ENCODE data around the gene PTPRM.

DNA sequence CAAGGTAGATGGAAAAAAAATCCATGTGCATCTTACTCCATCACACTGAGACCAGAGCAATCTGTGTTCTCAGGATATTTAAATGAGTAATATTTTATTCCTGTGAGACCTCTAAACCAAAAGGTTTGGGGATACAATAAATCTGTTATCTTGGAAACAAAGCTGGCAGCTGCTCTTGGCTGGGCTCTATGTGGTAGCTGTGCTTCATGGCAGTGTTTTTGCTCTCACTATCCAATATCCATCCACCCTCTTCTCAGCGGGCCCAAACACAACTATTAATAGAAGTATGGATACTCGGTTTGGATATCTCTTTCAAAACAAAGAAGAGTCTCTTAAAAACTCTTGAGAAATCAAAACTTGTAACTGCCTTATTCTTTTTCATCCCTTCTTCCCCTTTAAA lies 797.3 kb downstream of the PTPRM start:
- TF ChIP-seq, protein P1, sequence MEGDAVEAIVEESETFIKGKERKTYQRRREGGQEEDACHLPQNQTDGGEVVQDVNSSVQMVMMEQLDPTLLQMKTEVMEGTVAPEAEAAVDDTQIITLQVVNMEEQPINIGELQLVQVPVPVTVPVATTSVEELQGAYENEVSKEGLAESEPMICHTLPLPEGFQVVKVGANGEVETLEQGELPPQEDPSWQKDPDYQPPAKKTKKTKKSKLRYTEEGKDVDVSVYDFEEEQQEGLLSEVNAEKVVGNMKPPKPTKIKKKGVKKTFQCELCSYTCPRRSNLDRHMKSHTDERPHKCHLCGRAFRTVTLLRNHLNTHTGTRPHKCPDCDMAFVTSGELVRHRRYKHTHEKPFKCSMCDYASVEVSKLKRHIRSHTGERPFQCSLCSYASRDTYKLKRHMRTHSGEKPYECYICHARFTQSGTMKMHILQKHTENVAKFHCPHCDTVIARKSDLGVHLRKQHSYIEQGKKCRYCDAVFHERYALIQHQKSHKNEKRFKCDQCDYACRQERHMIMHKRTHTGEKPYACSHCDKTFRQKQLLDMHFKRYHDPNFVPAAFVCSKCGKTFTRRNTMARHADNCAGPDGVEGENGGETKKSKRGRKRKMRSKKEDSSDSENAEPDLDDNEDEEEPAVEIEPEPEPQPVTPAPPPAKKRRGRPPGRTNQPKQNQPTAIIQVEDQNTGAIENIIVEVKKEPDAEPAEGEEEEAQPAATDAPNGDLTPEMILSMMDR (IDR thresholded peaks at IDR 0.05), result no peak
- no peak for TF ChIP-seq EZH2 (IDR thresholded peaks at IDR 0.05)

All from neural progenitor cell (in vitro differentiated cells).